Neural progenitor cell (in vitro differentiated cells): ENCODE results near the gene PTPRN2.

Experiments used
- EZH2 ChIP-seq: fragments of 200-600 bp; sonication (generic); IDR thresholded peaks from 2 replicates; pipeline ENCODE4 v1.6.1; 2017; ENCODE audit warnings: antibody characterized with exemption, mild to moderate bottlenecking, moderate library complexity
- TF ChIP-seq, protein P1 (sequence below): fragments of 200-600 bp; sonication (generic); IDR thresholded peaks from 2 replicates; pipeline ENCODE4 v1.5.1; 2017; ENCODE audit warnings: antibody characterized with exemption, mild to moderate bottlenecking

DNA sequence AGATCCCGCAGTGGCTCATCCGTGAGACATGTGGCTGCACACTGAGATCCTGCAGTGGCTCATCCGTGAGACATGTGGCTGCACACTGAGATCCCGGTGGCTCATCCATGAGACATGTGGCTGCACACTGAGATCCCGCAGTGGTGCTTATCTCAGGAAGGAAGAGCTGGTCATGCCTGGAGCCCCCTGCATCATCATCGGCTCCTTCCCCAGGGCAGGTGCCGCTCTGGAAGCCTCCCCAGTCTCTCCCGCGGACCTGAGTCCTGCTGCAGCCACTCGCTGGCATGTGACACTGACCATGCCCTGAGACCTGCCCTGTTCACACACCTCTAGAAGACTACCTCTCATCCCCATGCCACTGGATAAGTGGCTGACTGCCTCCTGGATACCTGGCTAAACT lies 181.3 kb downstream of the PTPRN2 start:
- TF ChIP-seq, protein P1, sequence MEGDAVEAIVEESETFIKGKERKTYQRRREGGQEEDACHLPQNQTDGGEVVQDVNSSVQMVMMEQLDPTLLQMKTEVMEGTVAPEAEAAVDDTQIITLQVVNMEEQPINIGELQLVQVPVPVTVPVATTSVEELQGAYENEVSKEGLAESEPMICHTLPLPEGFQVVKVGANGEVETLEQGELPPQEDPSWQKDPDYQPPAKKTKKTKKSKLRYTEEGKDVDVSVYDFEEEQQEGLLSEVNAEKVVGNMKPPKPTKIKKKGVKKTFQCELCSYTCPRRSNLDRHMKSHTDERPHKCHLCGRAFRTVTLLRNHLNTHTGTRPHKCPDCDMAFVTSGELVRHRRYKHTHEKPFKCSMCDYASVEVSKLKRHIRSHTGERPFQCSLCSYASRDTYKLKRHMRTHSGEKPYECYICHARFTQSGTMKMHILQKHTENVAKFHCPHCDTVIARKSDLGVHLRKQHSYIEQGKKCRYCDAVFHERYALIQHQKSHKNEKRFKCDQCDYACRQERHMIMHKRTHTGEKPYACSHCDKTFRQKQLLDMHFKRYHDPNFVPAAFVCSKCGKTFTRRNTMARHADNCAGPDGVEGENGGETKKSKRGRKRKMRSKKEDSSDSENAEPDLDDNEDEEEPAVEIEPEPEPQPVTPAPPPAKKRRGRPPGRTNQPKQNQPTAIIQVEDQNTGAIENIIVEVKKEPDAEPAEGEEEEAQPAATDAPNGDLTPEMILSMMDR = no peak
- TF ChIP-seq EZH2 = no peak
